Measurements from ENCODE around the gene LDHAL6B.

Gene LDHAL6B

GRCh38 chr15:59176653-59177316, 29.9 kb upstream of the LDHAL6B start:
- Histone ChIP-seq H3K27me3 (replicated peaks in 2 of 5; ENCODE audit: control insufficient read depth in 4 of 5, insufficient read depth in 5 of 5, low read length in 4 of 5) (no peaks in the 10 kb centered on the region), H3K4me1 (ENCODE audit: control extremely low read depth in 1 of 4, control insufficient read depth in 4 of 4, insufficient read depth in 4 of 4, low read length in 3 of 4) (peaks cover 0 to 12% (median 5%) of the 10 kb centered on the region in 4 experiments), H3K27ac (ENCODE audit: insufficient read depth in 1 of 2, low read depth in 1 of 2, low read length in 2 of 2, poor library complexity in 1 of 2, severe bottlenecking in 2 of 2) (no peak overlapping the region), H3K4me3 (ENCODE audit: control insufficient read depth in 1 of 7, extremely low read depth in 1 of 7, insufficient read depth in 4 of 7, low read depth in 2 of 7, low read length in 6 of 7) (peak overlapping the region in 1 of 7 experiments; percentile 13), H3K36me3 (ENCODE audit: control insufficient read depth in 4 of 4, insufficient read depth in 4 of 4, low read length in 3 of 4) (peaks cover 0 to 7% (median 2%) of the 10 kb centered on the region in 4 experiments), H3K9me3 (ENCODE audit: control extremely low read depth in 1 of 5, control insufficient read depth in 4 of 5, insufficient read depth in 2 of 5, low read depth in 1 of 5, low read length in 4 of 5) (peaks cover 0 to 6% (median 4%) of the 10 kb centered on the region in 5 experiments)
- 58% methylated on average over 3 of the region's 9 CpGs for WGBS (ENCODE audit: insufficient coverage)
- peak in 2 of 3 donors; percentile 61 to 72 for DNase-seq
- ChIA-PET POLR2A (no interaction called here), CTCF (interaction anchor here (0.6 kb wide), 1 partner anchor 618 kb away, joined by 3 read pairs; no protein-coding TSS in a partner anchor)

DNA sequence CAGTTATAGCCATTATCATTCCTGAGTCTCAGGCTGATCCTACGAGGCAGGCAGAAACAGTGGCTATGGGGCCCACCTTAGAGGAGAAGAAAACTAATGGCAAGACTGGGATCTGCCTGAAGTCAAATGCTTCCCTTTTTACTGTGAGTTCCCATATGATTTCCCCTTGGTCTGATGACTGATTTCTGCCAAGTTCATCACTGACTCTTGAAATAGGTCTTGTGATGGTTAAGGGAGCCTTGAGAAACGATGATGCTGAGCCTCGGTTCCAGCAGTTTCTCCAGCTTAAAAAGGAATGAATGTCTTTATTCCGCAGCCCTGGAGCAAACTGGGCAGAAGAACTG, 29.4 kb upstream of the LDHAL6B start:
- 55% methylated on average over 4 of the region's 4 CpGs for WGBS (ENCODE audit: insufficient coverage)
- Histone ChIP-seq H3K27me3 (replicated peaks in 2 of 5; ENCODE audit: control insufficient read depth in 4 of 5, insufficient read depth in 5 of 5, low read length in 4 of 5) (no peaks in the 10 kb centered on the region), H3K27ac (ENCODE audit: insufficient read depth in 1 of 2, low read depth in 1 of 2, low read length in 2 of 2, poor library complexity in 1 of 2, severe bottlenecking in 2 of 2) (no peak overlapping the region), H3K36me3 (ENCODE audit: control insufficient read depth in 4 of 4, insufficient read depth in 4 of 4, low read length in 3 of 4) (peaks cover 0 to 7% (median 3%) of the 10 kb centered on the region in 4 experiments), H3K4me1 (ENCODE audit: control extremely low read depth in 1 of 4, control insufficient read depth in 4 of 4, insufficient read depth in 4 of 4, low read length in 3 of 4) (peaks cover 0 to 12% (median 5%) of the 10 kb centered on the region in 4 experiments), H3K4me3 (ENCODE audit: control insufficient read depth in 1 of 7, extremely low read depth in 1 of 7, insufficient read depth in 4 of 7, low read depth in 2 of 7, low read length in 6 of 7) (peak overlapping the region in 1 of 7 experiments; percentile 13), H3K9me3 (ENCODE audit: control extremely low read depth in 1 of 5, control insufficient read depth in 4 of 5, insufficient read depth in 2 of 5, low read depth in 1 of 5, low read length in 4 of 5) (peaks cover 0 to 7% (median 6%) of the 10 kb centered on the region in 5 experiments)
- DNase-seq = peak in 1 of 3 donors; percentile 28
- ChIA-PET POLR2A (interaction anchor here (0.6 kb wide), 1 partner anchor 1116 kb away, joined by 4 read pairs; no protein-coding TSS in a partner anchor), CTCF (no interaction called here)

GRCh38 chr15:59178151-59178695, 28.4 kb upstream of the LDHAL6B start:
- Histone ChIP-seq H3K36me3 (ENCODE audit: control insufficient read depth in 4 of 4, insufficient read depth in 4 of 4, low read length in 3 of 4) (peaks cover 0 to 11% (median 3%) of the 10 kb centered on the region in 4 experiments), H3K27ac (ENCODE audit: insufficient read depth in 1 of 2, low read depth in 1 of 2, low read length in 2 of 2, poor library complexity in 1 of 2, severe bottlenecking in 2 of 2) (no peak overlapping the region), H3K27me3 (replicated peaks in 2 of 5; ENCODE audit: control insufficient read depth in 4 of 5, insufficient read depth in 5 of 5, low read length in 4 of 5) (no peaks in the 10 kb centered on the region), H3K9me3 (ENCODE audit: control extremely low read depth in 1 of 5, control insufficient read depth in 4 of 5, insufficient read depth in 2 of 5, low read depth in 1 of 5, low read length in 4 of 5) (peaks cover 0 to 9% (median 6%) of the 10 kb centered on the region in 5 experiments), H3K4me1 (ENCODE audit: control extremely low read depth in 1 of 4, control insufficient read depth in 4 of 4, insufficient read depth in 4 of 4, low read length in 3 of 4) (peaks cover 0 to 12% (median 5%) of the 10 kb centered on the region in 4 experiments), H3K4me3 (ENCODE audit: control insufficient read depth in 1 of 7, extremely low read depth in 1 of 7, insufficient read depth in 4 of 7, low read depth in 2 of 7, low read length in 6 of 7) (no peak overlapping the region)
- DNase-seq = no peak
- CTCF ChIA-PET = no interaction called here
- over 99% methylated on average over 12 of the region's 16 CpGs for WGBS (ENCODE audit: insufficient coverage)
- POLR2A ChIA-PET = interaction anchor here (0.6 kb wide), 1 partner anchor 1117 kb away, joined by 4 read pairs; no protein-coding TSS in a partner anchor

DNA sequence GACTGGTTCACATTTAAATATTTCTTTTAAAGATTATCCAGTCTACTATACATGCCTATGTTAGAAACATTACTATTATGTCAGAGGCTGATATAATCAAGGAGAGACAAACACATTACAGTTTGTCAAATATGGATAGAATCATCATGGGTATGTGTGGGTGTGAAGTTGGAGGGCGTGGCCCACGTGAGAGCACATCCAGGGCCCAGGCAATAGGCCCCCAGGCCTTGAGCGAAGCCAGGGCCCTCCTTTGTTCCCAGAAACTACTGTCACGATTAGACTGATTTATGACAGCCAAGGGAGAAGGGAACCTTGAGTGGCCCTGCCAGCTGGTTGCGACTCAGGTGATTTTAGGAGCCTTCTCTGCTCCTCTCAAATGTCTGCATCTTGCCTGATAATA, 26.9 kb upstream of the LDHAL6B start:
- no peak overlapping the region for H3K4me3 ChIP-seq (ENCODE audit: control insufficient read depth in 1 of 7, extremely low read depth in 1 of 7, insufficient read depth in 4 of 7, low read depth in 2 of 7, low read length in 6 of 7)
- H3K4me1 ChIP-seq (ENCODE audit: control extremely low read depth in 1 of 4, control insufficient read depth in 4 of 4, insufficient read depth in 4 of 4, low read length in 3 of 4) = peaks cover 0 to 12% (median 5%) of the 10 kb centered on the region in 4 experiments
- H3K27me3 ChIP-seq (replicated peaks in 2 of 5; ENCODE audit: control insufficient read depth in 4 of 5, insufficient read depth in 5 of 5, low read length in 4 of 5) = no peaks in the 10 kb centered on the region
- ChIA-PET CTCF (interaction anchor here (1.6 kb wide), 1 partner anchor 11 kb away, joined by 3 read pairs; no protein-coding TSS in a partner anchor), POLR2A (no interaction called here)
- H3K27ac ChIP-seq (ENCODE audit: insufficient read depth in 1 of 2, low read depth in 1 of 2, low read length in 2 of 2, poor library complexity in 1 of 2, severe bottlenecking in 2 of 2) = no peak overlapping the region
- H3K9me3 ChIP-seq (ENCODE audit: control extremely low read depth in 1 of 5, control insufficient read depth in 4 of 5, insufficient read depth in 2 of 5, low read depth in 1 of 5, low read length in 4 of 5) = peaks cover 0 to 9% (median 6%) of the 10 kb centered on the region in 5 experiments
- 96% methylated on average over 4 of the region's 5 CpGs for WGBS (ENCODE audit: insufficient coverage)
- DNase-seq = no peak
- H3K36me3 ChIP-seq (ENCODE audit: control insufficient read depth in 4 of 4, insufficient read depth in 4 of 4, low read length in 3 of 4) = peaks cover 0 to 16% (median 5%) of the 10 kb centered on the region in 4 experiments

GRCh38 chr15:59180945-59181600, 25.6 kb upstream of the LDHAL6B start:
- Histone ChIP-seq H3K36me3 (ENCODE audit: control insufficient read depth in 4 of 4, insufficient read depth in 4 of 4, low read length in 3 of 4) (peaks cover 0 to 16% (median 5%) of the 10 kb centered on the region in 4 experiments), H3K4me3 (ENCODE audit: control insufficient read depth in 1 of 7, extremely low read depth in 1 of 7, insufficient read depth in 4 of 7, low read depth in 2 of 7, low read length in 6 of 7) (no peak overlapping the region), H3K27ac (ENCODE audit: insufficient read depth in 1 of 2, low read depth in 1 of 2, low read length in 2 of 2, poor library complexity in 1 of 2, severe bottlenecking in 2 of 2) (no peak overlapping the region), H3K4me1 (ENCODE audit: control extremely low read depth in 1 of 4, control insufficient read depth in 4 of 4, insufficient read depth in 4 of 4, low read length in 3 of 4) (peaks cover 0 to 12% (median 5%) of the 10 kb centered on the region in 4 experiments), H3K9me3 (ENCODE audit: control extremely low read depth in 1 of 5, control insufficient read depth in 4 of 5, insufficient read depth in 2 of 5, low read depth in 1 of 5, low read length in 4 of 5) (peaks cover 0 to 9% (median 6%) of the 10 kb centered on the region in 5 experiments), H3K27me3 (replicated peaks in 2 of 5; ENCODE audit: control insufficient read depth in 4 of 5, insufficient read depth in 5 of 5, low read length in 4 of 5) (no peaks in the 10 kb centered on the region)
- 97% methylated on average over 5 of the region's 5 CpGs for WGBS (ENCODE audit: insufficient coverage)
- no peak for DNase-seq
- ChIA-PET CTCF (interaction anchor here (1.6 kb wide), 1 partner anchor 12 kb away, joined by 3 read pairs; no protein-coding TSS in a partner anchor), POLR2A (no interaction called here)

- ChIA-PET CTCF (no interaction called here), POLR2A (no interaction called here)
- Histone ChIP-seq H3K9me3 (ENCODE audit: control extremely low read depth in 1 of 5, control insufficient read depth in 4 of 5, insufficient read depth in 2 of 5, low read depth in 1 of 5, low read length in 4 of 5) (peaks cover 0 to 13% (median 8%) of the 10 kb centered on the region in 5 experiments), H3K4me3 (ENCODE audit: control insufficient read depth in 1 of 7, extremely low read depth in 1 of 7, insufficient read depth in 4 of 7, low read depth in 2 of 7, low read length in 6 of 7) (no peak overlapping the region), H3K27ac (ENCODE audit: insufficient read depth in 1 of 2, low read depth in 1 of 2, low read length in 2 of 2, poor library complexity in 1 of 2, severe bottlenecking in 2 of 2) (no peak overlapping the region), H3K27me3 (replicated peaks in 2 of 5; ENCODE audit: control insufficient read depth in 4 of 5, insufficient read depth in 5 of 5, low read length in 4 of 5) (no peaks in the 10 kb centered on the region), H3K36me3 (ENCODE audit: control insufficient read depth in 4 of 4, insufficient read depth in 4 of 4, low read length in 3 of 4) (peaks cover 0 to 29% (median 4%) of the 10 kb centered on the region in 4 experiments), H3K4me1 (ENCODE audit: control extremely low read depth in 1 of 4, control insufficient read depth in 4 of 4, insufficient read depth in 4 of 4, low read length in 3 of 4) (no peaks in the 10 kb centered on the region)
- WGBS (ENCODE audit: insufficient coverage) = 100% methylated on average over 1 of the region's 2 CpGs
- peak in 2 of 3 donors; percentile 15 to 20 for DNase-seq
Observed at GRCh38 chr15:59185725-59186124, 20.9 kb upstream of the LDHAL6B start.
